Heart right ventricle (tissue), 16 donors: ENCODE data around the gene RBAK. TPM values are rescaled to one million over a fixed set of nuclear protein-coding genes. Genes with fewer than 3 reads are reported as not detected.

Experiments used
- ATAC-seq, 8 donors: fragments of 200-7000 bp; cut with Tn5 transposase; one replicate each; pipeline ENCODE4 v1.9.1; 2020; ENCODE audit warnings: mild to moderate bottlenecking in 8 of 8, moderate library complexity in 8 of 8, moderate number of reproducible peaks in 1 of 8
- DNase-seq, 2 donors: peaks; one replicate each; pipeline ENCODE4 v3.0.0-alpha.2; 2020
- H3K27ac ChIP-seq, 10 donors: fragments of 200-600 bp; sonication (generic) in 2 of 10; one replicate each; pipeline versions ENCODE4 v1.5.0 to v1.8.0; 2020 to 2022; ENCODE audit warnings: mild to moderate bottlenecking in 3 of 10
- H3K27me3 ChIP-seq, 7 donors: fragments of 200-600 bp; one replicate each; pipeline ENCODE4 v1.8.0; 2021 to 2022; ENCODE audit warnings: mild to moderate bottlenecking in 2 of 7
- H3K36me3 ChIP-seq, 9 donors: fragments of 200-600 bp; sonication (generic) in 1 of 9; one replicate each; pipeline versions ENCODE4 v1.5.0 to v1.8.0; 2020 to 2022; ENCODE audit warnings: mild to moderate bottlenecking in 2 of 9
- H3K4me1 ChIP-seq, 9 donors: fragments of 200-600 bp; sonication (generic) in 1 of 9; one replicate each; pipeline versions ENCODE4 v1.5.0 to v1.8.0; 2020 to 2022; ENCODE audit warnings: mild to moderate bottlenecking in 4 of 9
- H3K4me3 ChIP-seq, 10 donors: fragments of 200-600 bp; sonication (generic) in 2 of 10; one replicate each; pipeline versions ENCODE4 v1.5.0 to v1.8.0; 2020 to 2022; ENCODE audit warnings: mild to moderate bottlenecking in 7 of 10, moderate library complexity in 2 of 10
- H3K9me3 ChIP-seq, 11 donors: fragments of 200-600 bp in 10 of 11; sonication (generic) in 2 of 11; one replicate each; pipeline versions ENCODE4 v1.5.0 to v1.8.0; 2013 to 2022; ENCODE audit warnings: mild to moderate bottlenecking in 2 of 11, control low read depth in 1 of 11, moderate library complexity in 1 of 11
- WGBS, 2 donors: extraction: QIAGEN DNeasy Blood & Tissue Kit; methylation state at CpG; one replicate each; pipeline ENCODE4 v1.1.7; 2013; ENCODE audit warnings: inconsistent platforms in 1 of 2; 5-methylcytosine and 5-hydroxymethylcytosine counted together
- intact Hi-C, 10 donors: fragments of 100-400 bp; cut with DNase I; formaldehyde crosslinking; loops; one replicate each; pipeline versions ENCODE4 v1.11.1 to v1.14.2; 2022
- polyA plus RNA-seq, 2 donors: library from polyadenylated mRNA; stranded (reverse); fragments of 200-250 nt; gene quantifications; one replicate each; pipeline ENCODE4 v1.2.3, GENCODE V29; 2013
- total RNA-seq, 10 donors: library from RNA; stranded (reverse); fragmentation: NEBNext Ultra II Directional in 3 of 10; extraction: Animal tissue kit (Norgen Biotek cat#: 25700) in 3 of 10; gene quantifications; one replicate each; pipeline versions ENCODE4 v1.2.1 to v1.2.4, GENCODE V29; 2021 to 2023
- TF ChIP-seq, protein P1 (sequence below), 9 donors: fragments of 200-600 bp; sonication (generic) in 2 of 9; IDR thresholded peaks; one replicate each; pipeline versions ENCODE4 v1.5.0 to v1.8.0; 2021 to 2022; ENCODE audit warnings: antibody characterized with exemption in 9 of 9, mild to moderate bottlenecking in 5 of 9, moderate library complexity in 1 of 9
- donor health status: Arrhythmogenic right ventricular cardiomyopathy.
- donor health status: ischemic (EF 13 %, LVEDD 7.1; RV severe dilation, severe dysfunction).
- donor health status: healthy with polysubstance abuse.
- donor health status: DM: no; HTN: yes; CAD: no.
- donor health status: DM: no; HTN: no; CAD: no.
- donor health status: ischemic (EF 25% LVEDD 6.9; RV normal size, moderate dysfunction).
- donor health status: ischemic (EF 25% LVEDD 5.7; RV mildly dilated, moderate dysfunction).
- donor health status: healthy.
- donor health status: DM: yes; HTN: yes; CAD: no.
- donor health status: Ischemic cardiomyopathy.
- donor health status: ischemic (EF 35%, LVEDD 5.7; RV mildly dilated, moderate dysfunction).
- donor health status: nonischemic (EF 11% LVEDD 7.7; RV severe dilation, severe dysfunction).
- donor health status: DM: yes; HTN: yes; CAD: no.
- donor health status: PGD.
- donor health status: ischemic (EF 29% LVEDD 5.4; RV normal size, mild dysfunction).
- donor health status: nonischemic (EF 23%, LVEDD 6.1; RV moderate dilation, normal function).

Gene RBAK
- total and polyA plus RNA-seq, 12 donors = 3.2 to 11.2 (median 9.3) TPM

DNA sequence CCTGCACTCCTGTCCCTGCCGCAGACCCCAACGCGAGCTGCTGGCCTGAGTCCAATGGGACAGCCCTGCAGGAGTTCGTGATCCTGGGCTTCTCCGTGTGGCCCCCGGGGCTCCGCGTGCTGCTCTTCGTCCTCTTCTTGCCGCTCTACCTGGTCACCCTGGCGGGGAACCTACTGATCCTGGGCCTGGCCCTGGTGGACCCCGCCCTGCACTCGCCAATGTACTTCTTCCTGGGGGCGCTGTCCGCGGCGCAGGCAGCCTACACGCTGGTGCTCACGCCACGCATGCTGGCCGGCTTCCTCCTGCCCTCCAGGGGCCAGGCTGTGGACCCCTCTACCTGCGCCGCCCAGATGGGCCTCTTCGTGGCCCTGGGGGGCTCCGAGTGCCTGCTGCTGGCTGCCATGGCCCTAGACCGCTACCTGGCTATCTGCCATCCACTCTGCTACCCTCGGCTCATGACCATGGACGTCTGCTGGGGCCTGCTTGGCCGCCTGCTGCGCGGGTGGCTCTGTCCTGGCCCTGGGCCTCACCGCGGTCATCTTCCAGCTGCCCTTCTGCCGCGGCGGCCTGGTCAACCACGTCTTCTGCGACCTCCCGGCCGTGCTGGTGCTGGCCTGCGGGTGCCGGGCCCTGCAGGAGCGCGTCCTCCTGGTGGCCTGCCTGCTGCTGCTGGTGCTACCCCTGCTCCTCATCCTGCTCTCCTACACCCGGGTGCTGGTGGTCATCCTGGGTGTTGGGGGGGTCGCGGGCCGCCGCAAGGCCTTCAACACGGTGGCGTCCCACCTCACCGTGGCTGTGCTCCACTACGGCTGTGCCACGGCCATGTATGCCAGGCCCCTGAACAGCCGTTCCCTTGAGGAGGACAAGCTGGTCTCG lies 71.7 kb downstream of the RBAK start:
- DNase-seq (no peak), ATAC-seq (peak in 1 of 8 donors; percentile 50)
- 86 to 87% methylated on average over 55 to 56 of the region's 56 CpGs for WGBS, 2 donors
- H3K9me3 ChIP-seq = no peaks in the 10 kb centered on the region
- TF ChIP-seq, protein P1, sequence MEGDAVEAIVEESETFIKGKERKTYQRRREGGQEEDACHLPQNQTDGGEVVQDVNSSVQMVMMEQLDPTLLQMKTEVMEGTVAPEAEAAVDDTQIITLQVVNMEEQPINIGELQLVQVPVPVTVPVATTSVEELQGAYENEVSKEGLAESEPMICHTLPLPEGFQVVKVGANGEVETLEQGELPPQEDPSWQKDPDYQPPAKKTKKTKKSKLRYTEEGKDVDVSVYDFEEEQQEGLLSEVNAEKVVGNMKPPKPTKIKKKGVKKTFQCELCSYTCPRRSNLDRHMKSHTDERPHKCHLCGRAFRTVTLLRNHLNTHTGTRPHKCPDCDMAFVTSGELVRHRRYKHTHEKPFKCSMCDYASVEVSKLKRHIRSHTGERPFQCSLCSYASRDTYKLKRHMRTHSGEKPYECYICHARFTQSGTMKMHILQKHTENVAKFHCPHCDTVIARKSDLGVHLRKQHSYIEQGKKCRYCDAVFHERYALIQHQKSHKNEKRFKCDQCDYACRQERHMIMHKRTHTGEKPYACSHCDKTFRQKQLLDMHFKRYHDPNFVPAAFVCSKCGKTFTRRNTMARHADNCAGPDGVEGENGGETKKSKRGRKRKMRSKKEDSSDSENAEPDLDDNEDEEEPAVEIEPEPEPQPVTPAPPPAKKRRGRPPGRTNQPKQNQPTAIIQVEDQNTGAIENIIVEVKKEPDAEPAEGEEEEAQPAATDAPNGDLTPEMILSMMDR (IDR thresholded peaks at IDR 0.05) = no peak
- H3K4me3 ChIP-seq = no peak overlapping the region
- intact Hi-C loops = no loop called here
- H3K27ac ChIP-seq = no peak overlapping the region
- peaks cover 0 to 17% (median 6%) of the 10 kb centered on the region in 7 donors for H3K27me3 ChIP-seq
- H3K36me3 ChIP-seq = no peaks in the 10 kb centered on the region
- no peaks in the 10 kb centered on the region for H3K4me1 ChIP-seq

Other genes starting within 250 kb of the RBAK start
- gene PAPOLB, start 183.8 kb upstream of the RBAK start, total RNA-seq = under 1 TPM in 6 of 10 donors, not detected in 4; 0.10 to 0.21 (median 0.15) TPM
- under 1 TPM; 0.01 to 0.15 TPM for gene PAPOLB, start 183.8 kb upstream of the RBAK start, polyA plus RNA-seq
- gene RADIL, start 162.1 kb upstream of the RBAK start, total RNA-seq = 1 to 10 TPM; 1.2 to 6.6 (median 3.8) TPM
- gene RADIL, start 162.1 kb upstream of the RBAK start, polyA plus RNA-seq = 1 to 10 TPM; 2.4 to 5.0 TPM
- gene MMD2, start 86.7 kb upstream of the RBAK start, total RNA-seq = not detected
- gene MMD2, start 86.7 kb upstream of the RBAK start, polyA plus RNA-seq = not detected
- 10 to 100 TPM; 38.2 to 60.7 (median 48.6) TPM for gene WIPI2, start 144.4 kb downstream of the RBAK start, total RNA-seq
- gene WIPI2, start 144.4 kb downstream of the RBAK start, polyA plus RNA-seq = 10 to 100 TPM; 15.9 to 33.4 TPM
- gene SLC29A4, start 237.1 kb downstream of the RBAK start, total RNA-seq = 1 to 10 TPM in 9 of 10 donors, under 1 TPM in 1; 0.94 to 4.5 (median 1.9) TPM
- gene SLC29A4, start 237.1 kb downstream of the RBAK start, polyA plus RNA-seq = 1 to 10 TPM; 4.4 to 5.3 TPM